SK-N-MC (cell line): ENCODE measurements around the gene CIAO2B.

ENCODE experiments used
- EZH2 ChIP-seq: fragments of 200-600 bp; sonication (generic); IDR thresholded peaks from one replicate; pipeline ENCODE4 v1.6.1; 2017; ENCODE audit warnings: antibody characterized with exemption
- FOXP2 ChIP-seq: optimal IDR thresholded peaks from 2 replicates; pipeline ENCODE3; 2011; ENCODE audit warnings: mild to moderate bottlenecking, moderate library complexity; ENCODE audit not compliant: insufficient read depth; ENCODE audit errors: extremely low read length, control extremely low read depth
- POLR2AphosphoS5 ChIP-seq: IDR thresholded peaks from 2 replicates; pipeline ENCODE4 v1.6.1; 2012; ENCODE audit warnings: mild to moderate bottlenecking, low read depth, low read length, borderline replicate concordance

DNA sequence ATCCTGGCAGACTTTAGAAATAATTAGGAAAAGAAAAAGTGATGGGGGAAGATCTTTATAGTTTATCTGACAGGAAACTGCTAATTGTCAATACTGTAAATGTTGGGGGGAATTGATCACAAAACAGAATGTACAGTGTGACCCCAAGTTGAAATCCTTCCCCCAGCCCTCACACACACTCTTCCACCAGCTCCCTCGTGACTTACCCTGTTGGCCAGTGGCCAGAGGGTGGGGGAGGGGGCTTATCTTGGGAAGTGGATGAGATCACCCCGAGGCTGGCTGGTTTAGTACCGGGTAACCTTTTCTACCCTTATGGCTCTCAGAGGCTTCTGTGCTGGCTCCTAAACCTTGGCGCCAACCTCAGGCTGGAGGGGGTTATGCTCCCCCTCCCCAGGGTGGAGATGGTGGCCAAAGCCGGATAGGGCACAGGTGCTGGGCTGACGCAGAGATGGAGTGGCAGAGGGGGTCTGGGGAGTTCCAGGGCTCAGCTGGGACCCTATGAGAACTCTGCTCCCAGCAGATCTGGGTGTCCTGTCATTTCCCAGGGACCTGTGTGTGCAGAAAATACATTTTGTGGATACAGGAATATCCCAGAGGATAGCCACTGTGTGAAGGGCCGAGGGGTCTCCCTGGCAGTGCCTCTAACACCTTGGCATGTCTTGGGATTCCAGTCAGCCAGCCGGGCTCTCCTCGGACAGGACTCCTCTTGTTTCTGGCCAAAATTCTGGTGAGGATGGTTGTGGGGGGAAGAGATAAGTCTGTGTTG is 34.1 kb downstream of the CIAO2B start:
- TF ChIP-seq EZH2 (no peak), POLR2AphosphoS5 (no peak), FOXP2 (no peak)
